Measurements from ENCODE around the gene FAM124A. TPM values are rescaled to one million over a fixed set of nuclear protein-coding genes. Genes with fewer than 3 reads are reported as not detected.

Gene FAM124A
- total RNA-seq, 2 experiments from 2014 or later = 0.07 to 0.25 TPM

DNA sequence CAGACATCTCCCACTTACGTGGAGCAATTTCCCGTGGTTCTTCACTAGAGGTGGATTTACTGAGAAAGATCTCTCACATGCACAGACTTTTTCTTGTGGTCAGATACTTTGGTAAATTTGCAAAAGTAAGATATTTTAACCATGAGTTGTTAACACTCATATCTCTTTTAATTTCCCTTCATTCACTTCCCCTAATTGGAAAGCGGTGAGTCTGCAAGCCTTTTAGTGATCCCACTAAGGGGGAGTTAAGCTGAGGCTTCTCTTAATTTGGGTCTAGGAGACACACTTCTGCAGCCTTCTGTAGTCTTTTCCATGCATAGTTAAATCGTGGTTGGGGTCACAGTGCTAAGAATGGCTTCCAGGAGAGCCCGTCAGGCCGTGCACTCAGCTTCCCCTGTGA, 86.6 kb downstream of the FAM124A start:
- Mint-ChIP-seq H3K4me1 (ENCODE audit: low read depth) (no peaks in the 10 kb centered on the region), H3K27me3 (peaks cover 4% of the 10 kb centered on the region), H3K9me3 (no peaks in the 10 kb centered on the region), H3K4me3 (no peak overlapping the region), H3K27ac (no peak overlapping the region), H3K36me3 (ENCODE audit: low read depth) (no peaks in the 10 kb centered on the region)
- POLR2A ChIA-PET = no interaction called here
- DNase-seq (no peak), ATAC-seq (no peak)
- intact Hi-C loops (cut with micrococcal nuclease) = no loop called here
- TF ChIP-seq, protein P1, sequence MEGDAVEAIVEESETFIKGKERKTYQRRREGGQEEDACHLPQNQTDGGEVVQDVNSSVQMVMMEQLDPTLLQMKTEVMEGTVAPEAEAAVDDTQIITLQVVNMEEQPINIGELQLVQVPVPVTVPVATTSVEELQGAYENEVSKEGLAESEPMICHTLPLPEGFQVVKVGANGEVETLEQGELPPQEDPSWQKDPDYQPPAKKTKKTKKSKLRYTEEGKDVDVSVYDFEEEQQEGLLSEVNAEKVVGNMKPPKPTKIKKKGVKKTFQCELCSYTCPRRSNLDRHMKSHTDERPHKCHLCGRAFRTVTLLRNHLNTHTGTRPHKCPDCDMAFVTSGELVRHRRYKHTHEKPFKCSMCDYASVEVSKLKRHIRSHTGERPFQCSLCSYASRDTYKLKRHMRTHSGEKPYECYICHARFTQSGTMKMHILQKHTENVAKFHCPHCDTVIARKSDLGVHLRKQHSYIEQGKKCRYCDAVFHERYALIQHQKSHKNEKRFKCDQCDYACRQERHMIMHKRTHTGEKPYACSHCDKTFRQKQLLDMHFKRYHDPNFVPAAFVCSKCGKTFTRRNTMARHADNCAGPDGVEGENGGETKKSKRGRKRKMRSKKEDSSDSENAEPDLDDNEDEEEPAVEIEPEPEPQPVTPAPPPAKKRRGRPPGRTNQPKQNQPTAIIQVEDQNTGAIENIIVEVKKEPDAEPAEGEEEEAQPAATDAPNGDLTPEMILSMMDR (IDR thresholded peaks at IDR 0.05) = no peak
- CTCF ChIA-PET = interaction anchor here (1.5 kb wide), 1 partner anchor 13 kb away, joined by 5 read pairs; no protein-coding TSS in a partner anchor

DNA sequence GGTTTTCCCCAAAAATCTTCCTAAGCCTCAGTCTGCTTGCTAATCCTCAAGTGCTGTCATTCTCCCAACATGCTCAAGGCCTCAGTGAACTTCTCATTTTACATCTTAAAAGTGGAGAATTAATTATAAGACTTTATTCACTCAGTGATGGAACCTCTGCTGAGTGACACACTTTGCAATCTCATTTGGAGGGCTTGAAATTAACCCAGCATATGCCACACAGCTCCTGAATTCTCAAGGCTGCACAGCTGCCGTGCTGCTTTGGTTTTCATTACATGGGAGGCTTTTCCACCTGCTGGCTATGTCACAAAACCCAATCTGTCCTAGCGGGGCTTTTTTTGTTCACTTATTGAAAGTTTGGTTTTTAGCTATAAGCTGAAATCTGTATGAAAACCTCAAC, 89.0 kb downstream of the FAM124A start:
- POLR2A ChIA-PET = no interaction called here
- no peak overlapping the region for H3K4me3 Mint-ChIP-seq
- no peak overlapping the region for H3K27ac Mint-ChIP-seq
- ATAC-seq (no peak), DNase-seq (no peak)
- H3K4me1 Mint-ChIP-seq (ENCODE audit: low read depth) = no peaks in the 10 kb centered on the region
- H3K36me3 Mint-ChIP-seq (ENCODE audit: low read depth) = no peaks in the 10 kb centered on the region
- no peaks in the 10 kb centered on the region for H3K9me3 Mint-ChIP-seq
- CTCF ChIA-PET = interaction anchor here (1.4 to 2.3 kb wide), 2 partner anchors 10 to 25 kb away, joined by 3 to 11 read pairs; no protein-coding TSS in a partner anchor
- intact Hi-C loops (cut with micrococcal nuclease) = no loop called here
- TF ChIP-seq, protein P1 (IDR thresholded peaks at IDR 0.05) = no peak
- H3K27me3 Mint-ChIP-seq = peaks cover 4% of the 10 kb centered on the region

DNA sequence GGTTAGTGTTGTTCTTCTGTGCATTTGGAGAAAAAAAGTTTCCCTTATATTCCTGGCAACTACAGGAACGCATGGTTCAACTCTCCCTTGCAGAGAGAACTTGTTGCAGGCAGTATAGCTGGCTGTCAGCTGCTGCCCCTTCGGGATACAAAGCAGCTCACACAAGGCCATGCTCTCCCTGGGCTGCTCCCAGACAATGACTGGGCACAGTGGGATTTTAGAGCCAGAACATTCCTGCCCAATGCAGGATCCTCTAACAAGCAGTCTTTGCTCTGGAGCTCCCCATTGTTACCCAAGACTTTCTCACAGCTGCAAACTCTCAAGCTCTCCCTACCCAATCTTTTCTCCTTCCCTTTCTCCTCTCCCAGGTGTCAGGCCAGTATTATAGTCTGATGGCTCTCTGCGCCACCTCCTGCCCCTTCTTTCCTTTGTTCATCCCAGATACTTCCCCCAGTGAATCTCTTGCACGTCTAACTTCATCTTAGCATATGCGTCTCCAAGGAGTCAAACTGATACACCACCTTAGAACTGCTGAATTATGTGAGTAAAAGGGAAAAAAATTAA, 89.8 kb downstream of the FAM124A start:
- no peak for DNase-seq
- no peak for ATAC-seq
- TF ChIP-seq, protein P1 (IDR thresholded peaks at IDR 0.05) = no peak
- peaks cover 4% of the 10 kb centered on the region for H3K27me3 Mint-ChIP-seq
- no peaks in the 10 kb centered on the region for H3K9me3 Mint-ChIP-seq
- ChIA-PET POLR2A (interaction anchor here (0.6 kb wide), 1 partner anchor 40 kb away, joined by 3 read pairs; no protein-coding TSS in a partner anchor), CTCF (interaction anchor here (1.4 to 1.7 kb wide), 2 partner anchors 8 to 10 kb away, joined by 3 to 6 read pairs; no protein-coding TSS in a partner anchor)
- intact Hi-C loops (cut with micrococcal nuclease) = no loop called here
- H3K27ac Mint-ChIP-seq = no peak overlapping the region
- no peaks in the 10 kb centered on the region for H3K36me3 Mint-ChIP-seq (ENCODE audit: low read depth)
- no peaks in the 10 kb centered on the region for H3K4me1 Mint-ChIP-seq (ENCODE audit: low read depth)
- no peak overlapping the region for H3K4me3 Mint-ChIP-seq

DNA sequence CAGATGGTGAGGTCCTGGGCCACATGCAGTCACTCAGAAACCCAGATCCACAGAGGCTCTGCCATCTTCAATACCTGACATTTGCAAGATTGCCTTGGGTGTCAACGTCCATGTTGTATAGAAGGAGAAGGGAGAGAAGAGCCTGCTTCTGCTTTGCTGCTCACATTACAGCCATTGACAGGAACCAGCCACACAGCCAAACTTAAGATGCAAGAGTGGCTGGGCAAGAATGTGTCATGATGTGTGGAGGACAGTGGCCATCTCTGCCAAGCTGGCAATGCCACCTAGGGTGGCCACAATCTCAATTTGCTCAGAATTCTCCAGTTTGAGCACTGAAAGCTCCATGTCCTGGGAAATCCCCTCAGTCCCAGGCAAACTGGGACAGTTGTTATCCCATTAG, 91.4 kb downstream of the FAM124A start:
- DNase-seq = no peak
- POLR2A ChIA-PET = interaction anchor here (1.5 kb wide), 1 partner anchor 10 kb away, joined by 3 read pairs; no protein-coding TSS in a partner anchor
- CTCF ChIA-PET = interaction anchor here (1.7 kb wide), 1 partner anchor 10 kb away, joined by 6 read pairs; no protein-coding TSS in a partner anchor
- Mint-ChIP-seq H3K4me1 (ENCODE audit: low read depth) (no peaks in the 10 kb centered on the region), H3K9me3 (no peaks in the 10 kb centered on the region), H3K36me3 (ENCODE audit: low read depth) (no peaks in the 10 kb centered on the region), H3K27me3 (peaks cover 3% of the 10 kb centered on the region), H3K4me3 (no peak overlapping the region), H3K27ac (no peak overlapping the region)
- TF ChIP-seq, protein P1 (IDR thresholded peaks at IDR 0.05) = no peak
- intact Hi-C loops (cut with micrococcal nuclease) = no loop called here
- ATAC-seq = no peak

DNA sequence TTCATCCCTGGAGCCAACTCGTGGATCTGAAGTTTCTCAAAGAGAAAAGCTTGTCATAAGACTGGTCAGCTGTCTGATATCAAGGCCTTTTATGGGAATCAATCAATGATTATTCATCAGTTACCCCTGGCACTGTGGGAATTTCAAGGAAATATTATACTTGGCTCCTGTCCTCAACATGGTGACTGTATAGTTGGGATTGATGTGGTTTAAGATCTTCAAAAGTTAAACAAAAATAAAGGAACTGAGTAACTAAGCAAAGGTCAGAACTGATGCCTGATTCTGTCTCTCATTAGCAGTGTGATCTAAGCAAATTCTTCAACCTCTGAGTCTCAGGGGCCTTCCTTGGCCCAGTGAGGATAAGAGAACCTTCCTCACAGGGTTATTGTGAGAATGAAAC, 95.1 kb downstream of the FAM124A start:
- H3K4me3 Mint-ChIP-seq = no peak overlapping the region
- H3K27me3 Mint-ChIP-seq = peaks cover under 1% of the 10 kb centered on the region
- H3K27ac Mint-ChIP-seq = no peak overlapping the region
- DNase-seq = no peak
- no peak for ATAC-seq
- H3K4me1 Mint-ChIP-seq (ENCODE audit: low read depth) = no peaks in the 10 kb centered on the region
- intact Hi-C loops (cut with micrococcal nuclease) = no loop called here
- TF ChIP-seq, protein P1 (IDR thresholded peaks at IDR 0.05) = no peak
- POLR2A ChIA-PET = no interaction called here
- H3K9me3 Mint-ChIP-seq = no peaks in the 10 kb centered on the region
- no peaks in the 10 kb centered on the region for H3K36me3 Mint-ChIP-seq (ENCODE audit: low read depth)
- CTCF ChIA-PET = interaction anchor here (0.7 kb wide), 1 partner anchor 117 kb away, joined by 3 read pairs; no protein-coding TSS in a partner anchor

Data from activated CD8-positive, alpha-beta T cell treated with anti-CD3 and anti-CD28 coated beads for 36 hours (primary cell).